Measurements from ENCODE around the gene DPYSL3. TPM values are rescaled to one million over a fixed set of nuclear protein-coding genes. Genes with fewer than 3 reads are reported as not detected.

Gene DPYSL3
- total RNA-seq, 4 donors from 2014 or later: 31.3 to 46.0 (median 35.1) TPM

DNA sequence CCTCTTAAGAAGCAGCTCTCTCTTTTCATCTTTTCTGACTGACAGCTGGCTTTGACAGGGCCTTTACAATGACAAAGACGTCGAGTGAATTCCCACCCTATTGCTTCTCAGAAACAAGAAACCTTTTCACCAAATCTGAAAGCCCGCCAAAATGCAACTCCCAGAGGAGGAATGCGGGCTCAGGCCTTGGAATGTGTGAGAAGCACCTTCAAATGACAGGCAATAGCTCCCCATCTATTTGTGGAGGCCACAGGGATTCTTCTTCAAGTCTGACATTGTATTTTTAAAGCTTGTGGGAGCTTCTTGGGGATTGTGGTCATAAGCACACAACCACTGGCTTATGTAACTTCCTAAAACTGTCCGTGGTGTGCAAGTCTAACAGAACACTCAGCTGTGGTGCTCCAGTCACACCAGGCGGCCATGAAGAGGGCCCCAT is 72.7 kb downstream of the DPYSL3 start:
- TF ChIP-seq, protein P1, sequence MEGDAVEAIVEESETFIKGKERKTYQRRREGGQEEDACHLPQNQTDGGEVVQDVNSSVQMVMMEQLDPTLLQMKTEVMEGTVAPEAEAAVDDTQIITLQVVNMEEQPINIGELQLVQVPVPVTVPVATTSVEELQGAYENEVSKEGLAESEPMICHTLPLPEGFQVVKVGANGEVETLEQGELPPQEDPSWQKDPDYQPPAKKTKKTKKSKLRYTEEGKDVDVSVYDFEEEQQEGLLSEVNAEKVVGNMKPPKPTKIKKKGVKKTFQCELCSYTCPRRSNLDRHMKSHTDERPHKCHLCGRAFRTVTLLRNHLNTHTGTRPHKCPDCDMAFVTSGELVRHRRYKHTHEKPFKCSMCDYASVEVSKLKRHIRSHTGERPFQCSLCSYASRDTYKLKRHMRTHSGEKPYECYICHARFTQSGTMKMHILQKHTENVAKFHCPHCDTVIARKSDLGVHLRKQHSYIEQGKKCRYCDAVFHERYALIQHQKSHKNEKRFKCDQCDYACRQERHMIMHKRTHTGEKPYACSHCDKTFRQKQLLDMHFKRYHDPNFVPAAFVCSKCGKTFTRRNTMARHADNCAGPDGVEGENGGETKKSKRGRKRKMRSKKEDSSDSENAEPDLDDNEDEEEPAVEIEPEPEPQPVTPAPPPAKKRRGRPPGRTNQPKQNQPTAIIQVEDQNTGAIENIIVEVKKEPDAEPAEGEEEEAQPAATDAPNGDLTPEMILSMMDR (IDR thresholded peaks at IDR 0.05; ENCODE audit: low read depth): no peak

DNA sequence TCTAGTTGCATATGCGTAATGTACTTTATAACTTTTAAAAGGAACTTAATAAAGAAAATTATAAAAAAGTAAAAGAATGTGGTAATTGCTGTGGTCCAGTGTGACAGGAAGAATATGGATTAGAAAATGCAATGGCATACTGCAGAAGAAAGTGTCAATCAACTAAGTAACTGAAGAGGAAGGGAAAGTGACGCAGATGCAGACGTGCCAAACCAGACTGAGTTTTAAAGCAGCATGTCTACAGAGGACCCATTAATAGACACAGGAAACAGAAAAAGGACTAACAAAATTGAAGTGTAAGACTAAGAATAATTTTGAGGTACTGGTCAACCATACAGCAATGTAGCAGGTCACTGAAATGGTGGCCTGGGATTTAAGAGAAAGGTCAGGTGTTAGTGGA is 73.3 kb downstream of the DPYSL3 start:
- TF ChIP-seq, protein P1 (IDR thresholded peaks at IDR 0.05; ENCODE audit: low read depth): no peak

DNA sequence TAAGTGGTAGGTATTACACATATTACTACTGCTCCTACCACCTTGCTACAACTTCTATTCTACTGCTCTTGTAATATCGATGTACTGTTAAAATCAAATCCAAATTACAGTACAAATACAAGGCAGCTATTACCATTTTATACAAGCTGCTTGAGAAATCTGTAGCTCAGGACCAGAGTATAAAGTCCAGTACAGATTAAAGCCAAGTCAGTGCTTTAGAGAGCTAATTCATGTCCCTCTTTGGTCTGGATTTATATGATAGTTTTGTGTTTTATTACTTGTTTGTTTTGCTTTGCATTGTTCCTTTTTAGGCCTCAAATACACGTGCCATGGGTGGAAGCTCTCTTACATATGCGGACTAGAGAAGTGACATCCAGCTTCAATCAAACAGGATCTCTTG is 75.8 kb downstream of the DPYSL3 start:
- TF ChIP-seq, protein P1 (IDR thresholded peaks at IDR 0.05; ENCODE audit: low read depth): no peak

DNA sequence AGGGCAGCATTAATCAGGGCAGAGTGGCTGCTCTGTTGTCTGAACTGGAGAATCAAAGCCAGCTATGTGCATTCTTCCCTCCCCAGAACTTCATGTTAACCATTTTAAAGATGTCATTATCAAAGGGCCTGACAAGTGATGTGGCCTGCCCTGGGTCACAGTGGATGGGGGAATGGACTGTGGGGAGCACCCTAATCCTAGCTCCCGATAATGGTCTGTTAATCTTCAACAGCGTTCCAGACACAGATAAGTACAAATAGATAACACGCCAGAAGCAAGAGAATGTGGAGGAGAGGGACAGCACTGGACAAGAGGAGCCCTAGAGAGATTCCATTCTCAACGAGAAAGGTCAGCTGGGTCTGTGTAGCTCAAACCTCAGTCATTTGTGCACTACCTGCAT is 77.5 kb downstream of the DPYSL3 start:
- TF ChIP-seq, protein P1 (IDR thresholded peaks at IDR 0.05; ENCODE audit: low read depth): no peak

DNA sequence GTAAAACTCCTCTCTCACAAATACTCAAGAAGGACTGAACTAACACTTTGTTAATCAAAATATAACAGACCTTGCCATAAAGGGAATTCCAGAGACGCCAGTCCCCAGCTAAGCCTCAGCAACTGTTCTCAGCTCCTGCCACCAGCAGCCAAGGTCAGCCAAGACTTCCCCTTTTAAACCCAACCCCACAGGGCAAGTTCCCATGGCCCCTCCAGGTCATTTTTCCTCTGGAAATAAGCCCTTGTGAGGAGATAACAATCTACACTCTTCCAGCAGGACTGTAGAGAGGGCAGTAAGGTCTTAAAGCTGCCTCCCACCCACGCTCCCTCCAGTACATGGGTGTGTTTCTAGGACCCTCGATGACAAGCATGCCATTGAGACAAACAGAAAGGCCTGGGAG is 78.3 kb downstream of the DPYSL3 start:
- TF ChIP-seq, protein P1 (IDR thresholded peaks at IDR 0.05; ENCODE audit: low read depth): no peak

DNA sequence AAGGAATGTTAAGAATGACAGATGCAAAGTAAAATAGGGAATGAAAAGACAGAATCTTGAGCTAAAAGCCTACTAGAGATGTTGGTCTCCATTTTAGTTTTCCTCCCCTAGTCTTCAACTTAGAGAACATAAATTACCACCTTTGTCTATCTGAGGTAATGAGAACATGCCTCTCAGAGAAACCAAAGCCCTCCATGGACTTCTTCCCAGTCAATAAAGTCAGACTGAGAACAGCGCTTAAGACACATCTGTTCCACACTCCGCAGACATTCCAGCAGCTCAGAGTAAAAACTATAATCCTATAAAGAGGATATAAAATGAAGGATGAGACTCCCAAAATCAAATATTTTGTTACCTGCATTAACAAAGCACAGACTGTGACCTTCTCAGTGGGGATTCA is 79.2 kb downstream of the DPYSL3 start:
- TF ChIP-seq, protein P1 (IDR thresholded peaks at IDR 0.05; ENCODE audit: low read depth): no peak

DNA sequence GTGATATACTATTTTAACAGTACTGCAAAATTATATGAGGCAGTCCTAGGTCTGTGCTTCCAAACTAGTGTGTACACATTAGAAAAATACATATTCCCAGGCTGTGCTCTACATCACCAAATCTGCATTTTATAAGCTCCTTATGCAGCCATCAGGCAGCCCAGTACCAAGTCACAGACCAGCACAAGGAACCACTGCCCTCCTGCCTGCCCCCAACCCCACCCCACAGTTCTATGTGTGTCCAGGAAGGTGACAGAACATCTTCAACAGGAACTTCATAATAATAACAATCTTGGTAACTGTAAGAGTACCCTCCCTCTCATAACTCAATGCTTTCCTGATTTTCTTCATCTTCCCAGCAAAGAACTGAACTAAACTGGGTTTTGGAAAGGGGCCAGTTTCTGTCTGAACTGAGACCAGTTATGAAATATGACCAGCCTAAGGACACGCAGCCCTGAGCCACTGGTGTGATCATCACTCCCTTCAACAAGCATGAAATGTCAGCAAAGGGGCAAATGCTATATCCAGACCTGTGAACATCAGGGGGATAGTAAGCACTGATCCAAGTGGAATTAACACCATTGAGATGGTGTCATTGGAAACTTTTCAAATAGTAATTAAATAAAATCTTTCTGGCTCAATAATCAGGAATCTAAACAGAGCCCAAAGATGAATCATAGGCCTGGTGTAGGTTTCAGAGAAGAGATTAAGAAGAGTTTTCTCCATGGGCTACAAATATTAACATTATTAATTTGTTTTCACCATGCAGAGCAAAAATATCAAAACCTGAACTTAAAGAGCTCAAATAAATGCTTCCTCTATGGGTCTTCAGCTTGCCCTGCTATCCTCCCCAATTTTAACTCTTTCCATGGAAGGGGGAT is 82.1 kb downstream of the DPYSL3 start:
- TF ChIP-seq, protein P1 (IDR thresholded peaks at IDR 0.05; ENCODE audit: low read depth): no peak
